Measurements from ENCODE around the gene MAML2.

The MAML2 gene

GRCh38 chr11:96144553-96144952, 198.4 kb downstream of the MAML2 start:
- Histone ChIP-seq H3K9me3 (ENCODE audit: control insufficient read depth, low read length) (no peaks in the 10 kb centered on the region), H3K27me3 (ENCODE audit: control insufficient read depth, insufficient read depth, low read length) (no peaks in the 10 kb centered on the region), H3K4me1 (ENCODE audit: control insufficient read depth, insufficient read depth, low read length) (no peaks in the 10 kb centered on the region), H3K9ac (ENCODE audit: low read length) (no peak overlapping the region), H3K4me3 (ENCODE audit: low read length) (no peak overlapping the region), H3K36me3 (ENCODE audit: control insufficient read depth, insufficient read depth, low read length) (no peaks in the 10 kb centered on the region)

- no peaks in the 10 kb centered on the region for H3K4me1 ChIP-seq (ENCODE audit: control insufficient read depth, insufficient read depth, low read length)
- no peaks in the 10 kb centered on the region for H3K27me3 ChIP-seq (ENCODE audit: control insufficient read depth, insufficient read depth, low read length)
- no peaks in the 10 kb centered on the region for H3K9me3 ChIP-seq (ENCODE audit: control insufficient read depth, low read length)
- no peaks in the 10 kb centered on the region for H3K36me3 ChIP-seq (ENCODE audit: control insufficient read depth, insufficient read depth, low read length)
- H3K4me3 ChIP-seq (ENCODE audit: low read length), result no peak overlapping the region
- no peak overlapping the region for H3K9ac ChIP-seq (ENCODE audit: low read length)
Observed at GRCh38 chr11:96143041-96143521, 199.9 kb downstream of the MAML2 start.

GRCh38 chr11:96141626-96142025, 201.4 kb downstream of the MAML2 start:
- H3K27me3 ChIP-seq (ENCODE audit: control insufficient read depth, insufficient read depth, low read length), result no peaks in the 10 kb centered on the region
- H3K9me3 ChIP-seq (ENCODE audit: control insufficient read depth, low read length), result no peaks in the 10 kb centered on the region
- H3K36me3 ChIP-seq (ENCODE audit: control insufficient read depth, insufficient read depth, low read length), result no peaks in the 10 kb centered on the region
- H3K4me3 ChIP-seq (ENCODE audit: low read length), result no peak overlapping the region
- no peak overlapping the region for H3K9ac ChIP-seq (ENCODE audit: low read length)
- no peaks in the 10 kb centered on the region for H3K4me1 ChIP-seq (ENCODE audit: control insufficient read depth, insufficient read depth, low read length)

- Histone ChIP-seq H3K27me3 (ENCODE audit: control insufficient read depth, insufficient read depth, low read length) (no peaks in the 10 kb centered on the region), H3K9ac (ENCODE audit: low read length) (no peak overlapping the region), H3K4me3 (ENCODE audit: low read length) (no peak overlapping the region), H3K9me3 (ENCODE audit: control insufficient read depth, low read length) (no peaks in the 10 kb centered on the region), H3K36me3 (ENCODE audit: control insufficient read depth, insufficient read depth, low read length) (no peaks in the 10 kb centered on the region), H3K4me1 (ENCODE audit: control insufficient read depth, insufficient read depth, low read length) (peaks cover 3% of the 10 kb centered on the region)
Observed at GRCh38 chr11:96139691-96140090, 203.3 kb downstream of the MAML2 start.

GRCh38 chr11:96137373-96137772, 205.6 kb downstream of the MAML2 start:
- H3K9ac ChIP-seq (ENCODE audit: low read length), result no peak overlapping the region
- H3K4me1 ChIP-seq (ENCODE audit: control insufficient read depth, insufficient read depth, low read length), result peaks cover 11% of the 10 kb centered on the region
- H3K36me3 ChIP-seq (ENCODE audit: control insufficient read depth, insufficient read depth, low read length), result no peaks in the 10 kb centered on the region
- H3K27me3 ChIP-seq (ENCODE audit: control insufficient read depth, insufficient read depth, low read length), result no peaks in the 10 kb centered on the region
- H3K9me3 ChIP-seq (ENCODE audit: control insufficient read depth, low read length), result no peaks in the 10 kb centered on the region
- no peak overlapping the region for H3K4me3 ChIP-seq (ENCODE audit: low read length)

GRCh38 chr11:96136613-96137298, 206.2 kb downstream of the MAML2 start:
- Histone ChIP-seq H3K27me3 (ENCODE audit: control insufficient read depth, insufficient read depth, low read length) (no peaks in the 10 kb centered on the region), H3K4me1 (ENCODE audit: control insufficient read depth, insufficient read depth, low read length) (peaks cover 11% of the 10 kb centered on the region), H3K36me3 (ENCODE audit: control insufficient read depth, insufficient read depth, low read length) (no peaks in the 10 kb centered on the region), H3K4me3 (ENCODE audit: low read length) (no peak overlapping the region), H3K9ac (ENCODE audit: low read length) (no peak overlapping the region), H3K9me3 (ENCODE audit: control insufficient read depth, low read length) (no peaks in the 10 kb centered on the region)

GRCh38 chr11:96134602-96135001, 208.4 kb downstream of the MAML2 start:
- H3K36me3 ChIP-seq (ENCODE audit: control insufficient read depth, insufficient read depth, low read length), result no peaks in the 10 kb centered on the region
- no peak overlapping the region for H3K4me3 ChIP-seq (ENCODE audit: low read length)
- H3K9me3 ChIP-seq (ENCODE audit: control insufficient read depth, low read length), result no peaks in the 10 kb centered on the region
- H3K27me3 ChIP-seq (ENCODE audit: control insufficient read depth, insufficient read depth, low read length), result no peaks in the 10 kb centered on the region
- H3K9ac ChIP-seq (ENCODE audit: low read length), result no peak overlapping the region
- H3K4me1 ChIP-seq (ENCODE audit: control insufficient read depth, insufficient read depth, low read length), result peaks cover 11% of the 10 kb centered on the region

- no peak overlapping the region for H3K9ac ChIP-seq (ENCODE audit: low read length)
- H3K36me3 ChIP-seq (ENCODE audit: control insufficient read depth, insufficient read depth, low read length), result no peaks in the 10 kb centered on the region
- no peak overlapping the region for H3K4me3 ChIP-seq (ENCODE audit: low read length)
- H3K9me3 ChIP-seq (ENCODE audit: control insufficient read depth, low read length), result no peaks in the 10 kb centered on the region
- peaks cover 11% of the 10 kb centered on the region for H3K4me1 ChIP-seq (ENCODE audit: control insufficient read depth, insufficient read depth, low read length)
- H3K27me3 ChIP-seq (ENCODE audit: control insufficient read depth, insufficient read depth, low read length), result no peaks in the 10 kb centered on the region
Observed at GRCh38 chr11:96132437-96132836, 210.6 kb downstream of the MAML2 start.

GRCh38 chr11:96130061-96130620, 212.9 kb downstream of the MAML2 start:
- H3K4me1 ChIP-seq (ENCODE audit: control insufficient read depth, insufficient read depth, low read length), result peaks cover 11% of the 10 kb centered on the region
- H3K36me3 ChIP-seq (ENCODE audit: control insufficient read depth, insufficient read depth, low read length), result no peaks in the 10 kb centered on the region
- H3K9ac ChIP-seq (ENCODE audit: low read length), result no peak overlapping the region
- no peak overlapping the region for H3K4me3 ChIP-seq (ENCODE audit: low read length)
- no peaks in the 10 kb centered on the region for H3K9me3 ChIP-seq (ENCODE audit: control insufficient read depth, low read length)
- H3K27me3 ChIP-seq (ENCODE audit: control insufficient read depth, insufficient read depth, low read length), result no peaks in the 10 kb centered on the region

- Histone ChIP-seq H3K36me3 (ENCODE audit: control insufficient read depth, insufficient read depth, low read length) (no peaks in the 10 kb centered on the region), H3K4me1 (ENCODE audit: control insufficient read depth, insufficient read depth, low read length) (no peaks in the 10 kb centered on the region), H3K9me3 (ENCODE audit: control insufficient read depth, low read length) (no peaks in the 10 kb centered on the region), H3K4me3 (ENCODE audit: low read length) (no peak overlapping the region), H3K9ac (ENCODE audit: low read length) (no peak overlapping the region), H3K27me3 (ENCODE audit: control insufficient read depth, insufficient read depth, low read length) (no peaks in the 10 kb centered on the region)
Observed at GRCh38 chr11:96127596-96127959, 215.4 kb downstream of the MAML2 start.

GRCh38 chr11:96126917-96127595, 215.9 kb downstream of the MAML2 start:
- Histone ChIP-seq H3K4me3 (ENCODE audit: low read length) (no peak overlapping the region), H3K4me1 (ENCODE audit: control insufficient read depth, insufficient read depth, low read length) (no peaks in the 10 kb centered on the region), H3K36me3 (ENCODE audit: control insufficient read depth, insufficient read depth, low read length) (no peaks in the 10 kb centered on the region), H3K27me3 (ENCODE audit: control insufficient read depth, insufficient read depth, low read length) (no peaks in the 10 kb centered on the region), H3K9me3 (ENCODE audit: control insufficient read depth, low read length) (no peaks in the 10 kb centered on the region), H3K9ac (ENCODE audit: low read length) (no peak overlapping the region)

- H3K4me3 ChIP-seq (ENCODE audit: low read length), result no peak overlapping the region
- no peak overlapping the region for H3K9ac ChIP-seq (ENCODE audit: low read length)
- no peaks in the 10 kb centered on the region for H3K27me3 ChIP-seq (ENCODE audit: control insufficient read depth, insufficient read depth, low read length)
- no peaks in the 10 kb centered on the region for H3K36me3 ChIP-seq (ENCODE audit: control insufficient read depth, insufficient read depth, low read length)
- H3K4me1 ChIP-seq (ENCODE audit: control insufficient read depth, insufficient read depth, low read length), result no peaks in the 10 kb centered on the region
- no peaks in the 10 kb centered on the region for H3K9me3 ChIP-seq (ENCODE audit: control insufficient read depth, low read length)
Observed at GRCh38 chr11:96125400-96125799, 217.6 kb downstream of the MAML2 start.
